Stimulated activated CD8-positive, alpha-beta memory T cell treated with anti-CD3 and anti-CD28 coated beads, Interleukin-2, amount 100 ng/mL, for 48 hours (primary cell): ENCODE results near the gene COX4I1.

Source experiments
- DNase-seq, 2 donors: peaks; one replicate each; pipeline ENCODE4 v3.0.0-alpha.2; 2020; ENCODE audit warnings: low read depth in 2 of 2

The COX4I1 gene

GRCh38 chr16:85767531-85767930 lies 32.0 kb upstream of the COX4I1 start:
- DNase-seq = no peak

- no peak for DNase-seq
These were observed 31.3 kb upstream of the COX4I1 start for GRCh38 chr16:85768199-85768598.

DNA sequence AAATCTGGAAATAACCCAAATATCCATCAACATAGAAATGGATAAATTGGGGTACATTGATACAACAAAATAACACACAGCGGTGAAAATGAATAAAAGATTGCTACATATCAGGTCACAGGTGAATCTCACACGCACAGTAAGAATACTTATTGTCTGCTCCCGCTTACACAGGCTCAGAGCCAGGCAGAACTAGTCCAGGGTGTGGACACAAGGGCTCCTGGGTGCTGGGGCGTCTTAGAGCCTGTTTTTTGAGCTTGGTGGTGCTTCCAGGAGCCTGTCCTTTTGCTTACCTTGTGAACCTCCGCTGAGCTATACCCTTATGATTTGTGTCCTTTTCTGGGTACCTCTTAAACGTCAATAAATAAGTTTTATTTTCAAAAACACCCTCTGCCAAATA lies 28.8 kb upstream of the COX4I1 start:
- no peak for DNase-seq

- DNase-seq = no peak
These were observed 26.5 kb upstream of the COX4I1 start for GRCh38 chr16:85773044-85773443.

DNA sequence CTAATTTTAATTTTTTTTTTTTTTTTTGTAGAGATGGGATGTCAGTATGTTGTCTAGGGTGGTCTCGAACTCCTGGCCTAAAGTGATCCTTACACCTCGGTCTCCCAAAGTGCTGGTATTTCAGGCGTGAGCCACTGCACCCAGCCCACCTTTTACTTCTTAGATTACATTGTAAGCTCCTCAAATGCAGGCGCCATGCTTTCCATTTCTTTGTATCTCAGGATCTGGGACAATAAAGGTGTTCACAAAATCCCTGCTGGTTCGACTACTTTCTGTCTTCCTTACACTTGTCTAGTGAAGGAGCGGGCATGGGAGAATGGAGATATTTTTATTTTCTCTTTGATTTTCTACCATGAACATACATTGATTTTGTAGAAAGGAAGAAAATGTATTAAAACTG lies 25.4 kb upstream of the COX4I1 start:
- no peak for DNase-seq

- DNase-seq = no peak
These were observed 24.7 kb upstream of the COX4I1 start for GRCh38 chr16:85774811-85775210.

DNA sequence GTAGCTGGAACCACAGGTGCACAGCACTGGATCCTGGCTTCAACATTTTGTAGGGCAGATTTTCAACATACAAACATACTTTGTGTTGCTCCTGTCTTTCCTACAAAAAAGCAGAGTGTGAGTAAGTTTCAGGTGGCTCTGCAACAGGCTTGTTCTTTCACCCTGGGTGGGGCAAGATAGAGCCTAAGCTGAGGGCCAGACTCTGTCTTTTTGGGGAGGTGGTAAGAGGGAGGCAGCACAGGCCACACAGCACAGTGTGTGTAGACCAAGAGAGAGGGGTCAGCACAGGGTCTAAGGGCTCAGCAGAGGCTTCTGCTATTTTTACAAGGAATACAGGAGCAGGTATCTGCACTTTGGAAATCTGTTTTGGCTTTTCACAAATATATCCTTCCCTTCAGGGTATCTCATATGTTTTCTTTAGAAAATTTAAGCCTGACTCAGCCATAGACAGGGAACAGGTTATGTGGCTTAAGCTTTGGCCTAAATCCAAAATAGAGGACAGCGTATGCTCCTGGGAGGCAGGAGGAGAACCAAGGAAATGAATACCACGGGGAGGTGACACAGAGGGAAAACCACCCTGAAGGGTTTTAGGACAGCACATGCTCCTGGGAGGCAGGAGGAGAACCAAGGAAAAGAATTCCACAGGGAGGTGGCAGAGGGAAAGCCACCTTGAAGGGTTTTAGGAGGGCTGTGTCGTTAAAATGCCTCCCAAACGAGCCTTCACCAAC lies 21.7 kb upstream of the COX4I1 start:
- no peak for DNase-seq

- DNase-seq = no peak
These were observed 20.6 kb upstream of the COX4I1 start for GRCh38 chr16:85778873-85779272.

DNA sequence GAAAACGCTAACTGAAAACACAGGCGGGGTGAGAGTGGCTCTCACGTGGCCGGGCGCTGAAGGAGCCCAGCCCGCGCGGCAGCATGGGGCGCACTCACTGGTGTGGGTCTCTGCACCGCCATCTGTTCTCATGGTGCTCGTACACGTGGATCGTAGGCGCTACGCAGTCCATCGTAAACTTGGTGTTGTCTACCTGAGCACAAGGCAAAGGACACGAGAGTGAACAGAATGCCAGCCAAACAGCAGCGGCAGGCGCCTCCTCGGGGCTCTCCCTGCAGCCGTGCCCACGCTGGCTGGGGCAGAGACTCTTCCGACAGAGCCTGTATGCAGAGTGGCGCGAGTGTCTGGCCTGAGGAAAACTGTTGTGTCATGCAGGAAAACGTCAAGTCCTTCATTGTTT lies 19.2 kb upstream of the COX4I1 start:
- DNase-seq = no peak

GRCh38 chr16:85781156-85781555 lies 18.3 kb upstream of the COX4I1 start:
- DNase-seq = no peak

GRCh38 chr16:85781695-85782370 lies 17.7 kb upstream of the COX4I1 start:
- no peak for DNase-seq

GRCh38 chr16:85782451-85782850 lies 17.0 kb upstream of the COX4I1 start:
- DNase-seq = no peak

DNA sequence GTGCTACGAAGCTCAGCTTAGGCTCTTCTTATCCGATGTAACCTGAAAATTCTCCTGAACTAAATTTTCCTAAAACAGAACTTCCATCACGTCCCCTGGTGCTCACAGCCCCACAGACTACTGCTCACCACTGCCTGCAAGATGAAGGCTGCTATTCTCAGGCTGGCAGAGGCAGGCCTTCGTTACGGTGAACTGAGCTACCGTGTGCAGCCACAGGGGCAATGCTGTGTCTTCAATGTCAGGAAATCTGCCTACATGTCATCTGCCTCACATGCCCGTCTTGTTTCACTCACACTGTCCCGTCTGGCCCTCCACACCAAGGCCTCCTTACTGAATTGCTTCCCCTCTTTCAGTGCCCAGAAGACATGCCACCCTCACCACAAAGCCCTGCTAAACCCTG lies 16.1 kb upstream of the COX4I1 start:
- DNase-seq = no peak

GRCh38 chr16:85784813-85785212 lies 14.7 kb upstream of the COX4I1 start:
- DNase-seq = no peak

DNA sequence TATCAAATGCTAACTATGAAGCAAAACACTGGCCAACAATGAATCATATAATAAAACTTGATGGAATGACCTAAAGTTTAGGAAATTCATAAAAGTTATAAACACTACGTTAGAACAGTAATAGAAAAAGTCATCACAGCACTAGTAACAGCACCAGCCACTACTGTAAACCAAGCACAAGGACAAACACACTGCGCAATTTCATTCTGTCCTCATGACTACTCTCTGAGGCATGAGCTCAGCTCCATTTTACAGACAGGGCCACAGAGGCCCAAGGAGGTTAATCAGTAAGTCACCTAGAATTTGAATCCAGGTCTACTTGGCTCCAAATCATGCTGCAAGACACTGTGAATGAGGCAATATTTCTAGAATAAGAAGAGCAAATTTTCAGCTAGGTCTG lies 13.6 kb upstream of the COX4I1 start:
- DNase-seq = no peak

GRCh38 chr16:85788819-85789218 lies 10.7 kb upstream of the COX4I1 start:
- DNase-seq = no peak

GRCh38 chr16:85789773-85790172 lies 9.7 kb upstream of the COX4I1 start:
- no peak for DNase-seq

- no peak for DNase-seq
These were observed 5.7 kb upstream of the COX4I1 start for GRCh38 chr16:85793662-85794298.

DNA sequence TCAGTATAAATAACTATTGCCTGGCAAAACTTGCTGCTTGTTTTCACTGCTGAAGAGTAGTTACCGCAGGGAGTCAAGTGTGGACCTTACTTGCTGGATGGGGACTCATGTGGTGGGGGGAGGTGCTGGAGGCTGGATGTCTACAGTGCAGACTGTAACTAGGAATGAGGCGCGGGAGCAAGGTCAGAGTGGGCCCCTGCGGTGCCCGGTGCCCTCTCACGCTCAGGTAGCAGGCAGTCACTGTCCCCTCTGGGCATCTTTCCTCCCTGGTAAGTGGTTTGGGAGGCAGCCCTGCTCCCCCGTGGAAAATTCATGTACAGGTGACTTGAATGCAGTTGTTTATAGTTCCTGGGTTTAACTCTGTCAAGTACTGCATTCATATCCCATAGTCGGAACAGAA lies 4.8 kb upstream of the COX4I1 start:
- DNase-seq = no peak

DNA sequence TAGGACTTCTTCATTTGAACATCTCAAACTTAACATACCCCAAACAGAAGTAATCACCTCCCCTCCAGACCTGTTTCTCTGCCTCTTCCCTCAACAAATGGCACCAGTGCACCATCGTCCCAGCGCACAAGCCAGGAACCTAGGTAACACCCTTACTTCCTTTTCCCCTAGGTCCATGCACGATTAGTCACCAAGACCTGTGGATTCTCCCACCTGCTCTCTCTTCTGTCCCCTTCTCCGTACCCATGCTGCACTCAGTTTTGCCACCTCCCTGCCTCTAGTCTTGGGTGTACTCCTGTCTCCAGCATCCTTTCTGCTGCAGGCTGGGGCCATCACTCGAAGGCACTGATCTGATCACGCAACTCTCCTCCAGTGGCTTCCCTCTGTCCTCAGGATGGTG lies 3.3 kb upstream of the COX4I1 start:
- no peak for DNase-seq

- no peak for DNase-seq
These were observed 2.9 kb upstream of the COX4I1 start for GRCh38 chr16:85796599-85796998.

GRCh38 chr16:85798283-85798776 lies 1.2 kb upstream of the COX4I1 start:
- DNase-seq = no peak

GRCh38 chr16:85798901-85799496 lies 496 bp upstream of the COX4I1 start:
- peak; percentile 9 to 20 for DNase-seq
